IPS-18a (cell line): Measurements from ENCODE around the gene CACNA1C.
"Not testable (repeated sequence)": the region's sequence is repeated elsewhere in the genome, so short reads cannot be mapped to it uniquely, and the experiment has no call there.

ENCODE experiments used
- H3K27ac ChIP-seq: one replicate; pipeline ENCODE4 v1.5.1; 2013; ENCODE audit warnings: low read length
- H3K27me3 ChIP-seq: one replicate; pipeline ENCODE4 v1.6.1; 2013; ENCODE audit warnings: mild to moderate bottlenecking, low read length; ENCODE audit not compliant: control insufficient read depth, insufficient read depth
- H3K36me3 ChIP-seq: one replicate; pipeline ENCODE4 v1.6.1; 2013; ENCODE audit warnings: low read depth, low read length; ENCODE audit not compliant: control insufficient read depth
- H3K4me1 ChIP-seq: one replicate; pipeline ENCODE4 v1.6.1; 2013; ENCODE audit warnings: low read depth, low read length; ENCODE audit not compliant: control insufficient read depth
- H3K4me3 ChIP-seq: one replicate; pipeline ENCODE4 v1.5.1; 2013; ENCODE audit warnings: low read length
- H3K9ac ChIP-seq: one replicate; pipeline ENCODE4 v1.6.1; 2013; ENCODE audit warnings: mild to moderate bottlenecking, low read length, moderate library complexity
- H3K9me3 ChIP-seq: one replicate; pipeline ENCODE4 v1.6.1; 2013; ENCODE audit warnings: low read depth, low read length; ENCODE audit not compliant: control insufficient read depth

Gene CACNA1C

DNA sequence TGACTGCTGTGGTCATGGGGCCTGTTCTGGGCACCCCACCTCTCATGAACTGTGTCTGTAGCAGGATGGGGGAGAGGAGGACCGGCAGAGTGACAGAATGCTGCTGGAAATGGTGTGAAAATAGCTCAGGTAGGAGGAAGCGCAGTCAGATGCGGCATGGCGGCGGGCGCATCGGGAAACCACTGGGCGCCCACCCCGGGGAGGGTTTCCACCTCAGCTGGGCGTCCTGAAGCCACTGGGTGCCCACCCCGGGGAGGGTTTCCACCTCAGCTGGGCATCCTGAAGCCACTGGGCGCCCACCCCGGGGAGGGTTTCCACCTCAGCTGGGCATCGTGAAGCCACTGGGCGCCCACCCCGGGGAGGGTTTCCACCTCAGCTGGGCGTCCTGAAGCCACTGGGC lies 52.6 kb downstream of the CACNA1C start:
- not testable (repeated sequence) for H3K9ac ChIP-seq, H3K27me3 ChIP-seq, H3K4me3 ChIP-seq, H3K27ac ChIP-seq, H3K9me3 ChIP-seq, H3K36me3 ChIP-seq, H3K4me1 ChIP-seq

- Histone ChIP-seq H3K27ac (no peak overlapping the region), H3K4me1 (no peaks in the 10 kb centered on the region), H3K9ac (no peak overlapping the region), H3K4me3 (no peak overlapping the region), H3K9me3 (no peaks in the 10 kb centered on the region), H3K36me3 (no peaks in the 10 kb centered on the region), H3K27me3 (no peaks in the 10 kb centered on the region)
These were observed 55.4 kb downstream of the CACNA1C start for GRCh38 chr12:2108166-2108565.

DNA sequence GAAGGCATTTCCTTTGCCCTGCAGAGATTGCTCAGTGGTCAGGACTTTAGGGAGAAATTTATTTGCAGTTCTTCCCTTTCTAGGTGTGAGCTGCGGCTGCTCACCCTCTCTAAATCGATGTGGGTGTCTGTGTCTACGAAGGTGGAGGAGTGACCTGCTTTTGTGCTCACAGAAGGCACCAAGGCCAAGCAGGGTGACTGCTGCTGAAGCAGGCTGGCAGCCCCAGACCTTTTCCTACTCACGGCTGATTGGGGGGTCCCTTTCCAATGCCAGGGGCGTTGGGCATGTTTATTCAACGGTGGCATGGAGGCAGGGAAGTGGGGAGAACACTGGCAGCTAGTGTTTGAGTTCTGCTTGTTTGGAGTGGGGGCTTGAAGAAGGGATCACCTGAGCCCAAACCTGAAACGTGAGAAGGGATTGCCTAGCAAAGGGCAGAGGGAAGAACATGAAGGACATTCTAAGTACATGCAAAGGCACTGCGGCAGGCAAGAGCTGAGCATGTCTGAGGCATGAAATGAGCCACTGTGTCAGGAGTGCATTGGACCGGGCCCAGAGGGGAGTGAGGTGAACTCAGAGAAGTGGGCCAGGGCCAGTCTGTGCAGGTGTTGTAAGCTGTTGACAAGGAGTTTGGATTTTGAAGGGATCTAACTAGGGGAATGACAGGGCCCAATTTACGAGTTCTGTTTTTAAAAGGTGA lies 56.3 kb downstream of the CACNA1C start:
- Histone ChIP-seq H3K36me3 (no peaks in the 10 kb centered on the region), H3K9me3 (no peaks in the 10 kb centered on the region), H3K9ac (no peak overlapping the region), H3K4me1 (no peaks in the 10 kb centered on the region), H3K27ac (no peak overlapping the region), H3K4me3 (no peak overlapping the region), H3K27me3 (no peaks in the 10 kb centered on the region)

- Histone ChIP-seq H3K27ac (no peak overlapping the region), H3K4me3 (no peak overlapping the region), H3K9me3 (no peaks in the 10 kb centered on the region), H3K27me3 (no peaks in the 10 kb centered on the region), H3K4me1 (no peaks in the 10 kb centered on the region), H3K9ac (no peak overlapping the region), H3K36me3 (no peaks in the 10 kb centered on the region)
These were observed 57.3 kb downstream of the CACNA1C start for GRCh38 chr12:2110127-2110526.

- Histone ChIP-seq H3K27ac (no peak overlapping the region), H3K27me3 (no peaks in the 10 kb centered on the region), H3K9ac (no peak overlapping the region), H3K4me1 (no peaks in the 10 kb centered on the region), H3K36me3 (no peaks in the 10 kb centered on the region), H3K9me3 (no peaks in the 10 kb centered on the region), H3K4me3 (no peak overlapping the region)
These were observed 58.2 kb downstream of the CACNA1C start for GRCh38 chr12:2110849-2111566.

GRCh38 chr12:2111826-2112225 lies 59.0 kb downstream of the CACNA1C start:
- no peaks in the 10 kb centered on the region for H3K36me3 ChIP-seq
- H3K4me3 ChIP-seq: no peak overlapping the region
- no peaks in the 10 kb centered on the region for H3K9me3 ChIP-seq
- H3K4me1 ChIP-seq: no peaks in the 10 kb centered on the region
- H3K27ac ChIP-seq: no peak overlapping the region
- no peak overlapping the region for H3K9ac ChIP-seq
- H3K27me3 ChIP-seq: no peaks in the 10 kb centered on the region

DNA sequence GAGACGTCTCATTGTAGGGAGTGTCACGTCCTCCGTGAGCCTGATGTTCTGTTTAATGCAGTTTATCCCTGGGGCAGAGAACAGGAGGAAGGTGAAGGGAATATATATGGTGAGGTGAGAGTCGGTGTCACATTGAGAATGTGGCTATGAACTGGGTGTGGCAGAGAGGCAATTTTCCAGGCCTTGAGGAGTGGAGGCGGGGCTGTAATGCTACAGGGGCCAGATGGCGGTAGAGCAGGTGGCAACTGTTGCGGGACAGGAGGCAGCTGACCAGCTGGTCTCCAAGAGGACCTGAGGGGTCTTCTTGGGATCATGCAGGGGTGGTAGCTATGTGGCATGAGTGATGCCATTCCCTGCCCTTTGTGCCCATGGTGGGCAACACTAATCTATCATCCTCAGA lies 59.6 kb downstream of the CACNA1C start:
- Histone ChIP-seq H3K27me3 (no peaks in the 10 kb centered on the region), H3K9ac (no peak overlapping the region), H3K4me1 (no peaks in the 10 kb centered on the region), H3K36me3 (no peaks in the 10 kb centered on the region), H3K4me3 (no peak overlapping the region), H3K9me3 (no peaks in the 10 kb centered on the region), H3K27ac (no peak overlapping the region)

- Histone ChIP-seq H3K36me3 (no peaks in the 10 kb centered on the region), H3K4me3 (no peak overlapping the region), H3K27ac (no peak overlapping the region), H3K9me3 (no peaks in the 10 kb centered on the region), H3K27me3 (no peaks in the 10 kb centered on the region), H3K9ac (no peak overlapping the region), H3K4me1 (no peaks in the 10 kb centered on the region)
These were observed 60.5 kb downstream of the CACNA1C start for GRCh38 chr12:2113119-2113912.

DNA sequence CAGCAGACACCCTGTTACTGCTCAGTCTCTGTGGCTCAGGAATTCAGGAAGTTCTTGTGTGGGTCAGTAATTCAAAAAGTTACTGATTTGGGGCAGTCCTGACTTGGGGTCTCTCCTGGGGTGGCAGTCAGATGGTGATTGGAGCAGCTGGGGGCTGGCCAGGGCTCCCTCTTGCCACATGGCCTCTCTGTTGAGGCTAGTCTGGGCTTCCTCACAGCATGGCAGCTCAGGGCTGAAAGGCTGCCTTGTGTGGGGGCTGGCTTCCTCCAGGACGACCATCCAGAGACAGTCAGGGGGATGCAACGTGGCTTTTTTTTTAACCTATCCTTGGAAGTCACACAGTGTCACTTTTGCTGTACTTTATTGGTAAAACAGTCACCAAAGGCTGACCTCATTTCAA lies 61.3 kb downstream of the CACNA1C start:
- Histone ChIP-seq H3K27me3 (no peaks in the 10 kb centered on the region), H3K27ac (no peak overlapping the region), H3K9ac (no peak overlapping the region), H3K4me3 (no peak overlapping the region), H3K4me1 (no peaks in the 10 kb centered on the region), H3K9me3 (no peaks in the 10 kb centered on the region), H3K36me3 (no peaks in the 10 kb centered on the region)

GRCh38 chr12:2115101-2115845 lies 62.5 kb downstream of the CACNA1C start:
- Histone ChIP-seq H3K36me3 (no peaks in the 10 kb centered on the region), H3K27ac (no peak overlapping the region)

DNA sequence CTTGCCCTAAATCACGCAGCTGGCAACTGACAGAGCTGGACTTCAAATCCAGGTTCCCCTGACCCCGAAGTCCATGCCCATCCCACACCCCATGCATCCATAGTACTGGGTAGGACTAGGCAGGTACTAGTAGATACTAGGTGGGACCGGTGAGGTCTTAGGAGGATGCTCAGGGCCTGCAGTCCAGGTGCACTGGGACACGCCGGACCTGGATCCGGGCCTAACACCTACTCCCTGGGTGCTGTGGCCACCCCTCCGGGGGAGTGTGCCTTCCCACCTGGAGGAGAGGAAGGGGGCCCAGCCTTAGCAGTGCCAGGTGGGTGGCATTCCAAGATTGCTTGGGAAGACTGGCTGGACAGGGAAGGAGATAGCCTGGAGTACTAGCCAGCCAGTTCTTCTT lies 64.8 kb downstream of the CACNA1C start:
- Histone ChIP-seq H3K4me1 (no peaks in the 10 kb centered on the region), H3K9me3 (no peaks in the 10 kb centered on the region), H3K9ac (no peak overlapping the region), H3K36me3 (no peaks in the 10 kb centered on the region), H3K27me3 (no peaks in the 10 kb centered on the region), H3K4me3 (no peak overlapping the region), H3K27ac (no peak overlapping the region)

More at GRCh38 chr12:2115101-2115845, 62.5 kb downstream of the CACNA1C start:
- Histone ChIP-seq H3K4me1 (no peaks in the 10 kb centered on the region), H3K27me3 (no peaks in the 10 kb centered on the region), H3K9ac (no peak overlapping the region), H3K4me3 (no peak overlapping the region), H3K9me3 (no peaks in the 10 kb centered on the region)
